HEK293 (cell line): ENCODE results near the gene RAB13.

ENCODE experiments used
- GLIS2 ChIP-seq: fragments of 450-650 bp; formaldehyde crosslinking; IDR thresholded peaks from 2 replicates; pipeline ENCODE4 v1.5.1; 2016; ENCODE audit warnings: missing biosample characterization, missing genetic modification characterization
- IKZF3 ChIP-seq: fragments of 450-650 bp; IDR thresholded peaks from 2 replicates; pipeline ENCODE4 v1.5.0; 2018; ENCODE audit warnings: missing biosample characterization, mild to moderate bottlenecking, missing genetic modification characterization, moderate library complexity
- KLF8 ChIP-seq: fragments of 450-650 bp; formaldehyde crosslinking; IDR thresholded peaks from 2 replicates; pipeline ENCODE4 v1.5.1; 2016; ENCODE audit warnings: missing biosample characterization, missing genetic modification characterization
- SETDB1 ChIP-seq: IDR thresholded peaks from one replicate; pipeline ENCODE4 v1.6.1; 2017; ENCODE audit warnings: mild to moderate bottlenecking, low read length, moderate library complexity, mixed read lengths; ENCODE audit not compliant: insufficient read length
- TRIM28 ChIP-seq: IDR thresholded peaks from 2 replicates; pipeline ENCODE4 v1.6.1; 2011; ENCODE audit warnings: low read length, control low read depth, borderline replicate concordance
- ZBTB7A ChIP-seq: fragments of 450-650 bp; formaldehyde crosslinking; IDR thresholded peaks from 2 replicates; pipeline ENCODE4 v1.5.1; 2016; ENCODE audit warnings: low read depth, missing biosample characterization, missing genetic modification characterization
- ZNF211 ChIP-seq: fragments of 450-650 bp; formaldehyde crosslinking; IDR thresholded peaks from 2 replicates; pipeline ENCODE4 v1.5.1; 2016; ENCODE audit warnings: low read depth, missing biosample characterization, missing genetic modification characterization
- ZNF221 ChIP-seq: fragments of 450-650 bp; formaldehyde crosslinking; IDR thresholded peaks from 2 replicates; pipeline ENCODE4 v1.5.1; 2017; ENCODE audit warnings: missing biosample characterization, missing genetic modification characterization, borderline replicate concordance
- ZNF274 ChIP-seq, 2 experiments: fragments of 200-500 bp in 1 of 2; fragments of 450-650 bp in 1 of 2; sonication (Bioruptor generic) in 1 of 2; formaldehyde crosslinking in 1 of 2; IDR thresholded peaks; 2 replicates each; pipeline versions ENCODE4 v1.5.1 to v1.6.1; 2014 to 2016; ENCODE audit warnings: borderline replicate concordance in 1 of 2, inconsistent platforms in 1 of 2, low read length in 1 of 2, missing biosample characterization in 1 of 2, missing genetic modification characterization in 1 of 2
- ZNF302 ChIP-seq: fragments of 450-650 bp; formaldehyde crosslinking; IDR thresholded peaks from 2 replicates; pipeline ENCODE4 v1.5.1; 2016; ENCODE audit warnings: missing biosample characterization, missing genetic modification characterization, low read depth
- ZNF394 ChIP-seq: fragments of 450-650 bp; formaldehyde crosslinking; IDR thresholded peaks from 2 replicates; pipeline ENCODE4 v1.5.1; 2016; ENCODE audit warnings: missing biosample characterization, missing genetic modification characterization, mild to moderate bottlenecking, moderate library complexity, borderline replicate concordance
- ZNF404 ChIP-seq: fragments of 450-650 bp; formaldehyde crosslinking; IDR thresholded peaks from 2 replicates; pipeline ENCODE4 v1.5.1; 2017; ENCODE audit warnings: missing biosample characterization, missing genetic modification characterization
- ZNF510 ChIP-seq: fragments of 450-650 bp; formaldehyde crosslinking; IDR thresholded peaks from 2 replicates; pipeline ENCODE4 v1.5.1; 2018; ENCODE audit warnings: mild to moderate bottlenecking, missing genetic modification characterization, missing biosample characterization; ENCODE audit not compliant: insufficient replicate concordance
- ZNF529 ChIP-seq: fragments of 450-650 bp; formaldehyde crosslinking; IDR thresholded peaks from 2 replicates; pipeline ENCODE4 v1.5.1; 2017; ENCODE audit warnings: missing genetic modification characterization, missing biosample characterization; ENCODE audit not compliant: insufficient replicate concordance
- ZNF549 ChIP-seq: fragments of 450-650 bp; IDR thresholded peaks from 2 replicates; pipeline ENCODE4 v1.5.1; 2018; ENCODE audit warnings: missing biosample characterization, missing genetic modification characterization, mild to moderate bottlenecking, inconsistent platforms, moderate library complexity
- ZNF555 ChIP-seq: fragments of 450-650 bp; formaldehyde crosslinking; conservative IDR thresholded peaks from 2 replicates; pipeline ENCODE4 v1.5.1; 2017; ENCODE audit warnings: missing biosample characterization, mild to moderate bottlenecking, missing genetic modification characterization, inconsistent platforms
- ZNF624 ChIP-seq: fragments of 450-650 bp; formaldehyde crosslinking; IDR thresholded peaks from 2 replicates; pipeline ENCODE4 v1.5.1; 2017; ENCODE audit warnings: missing biosample characterization, missing genetic modification characterization
- ZNF660 ChIP-seq: fragments of 450-650 bp; IDR thresholded peaks from 2 replicates; pipeline ENCODE4 v1.5.1; 2018; ENCODE audit warnings: missing biosample characterization, mild to moderate bottlenecking, missing genetic modification characterization
- ZNF677 ChIP-seq: fragments of 450-650 bp; IDR thresholded peaks from 2 replicates; pipeline ENCODE4 v1.5.0; 2018; ENCODE audit warnings: missing biosample characterization, mild to moderate bottlenecking, missing genetic modification characterization, moderate library complexity
- ZNF768 ChIP-seq: fragments of 450-650 bp; formaldehyde crosslinking; IDR thresholded peaks from 2 replicates; pipeline ENCODE4 v1.5.1; 2018; ENCODE audit warnings: missing biosample characterization, mild to moderate bottlenecking, missing genetic modification characterization
- ZNF837 ChIP-seq: fragments of 450-650 bp; formaldehyde crosslinking; IDR thresholded peaks from 2 replicates; pipeline ENCODE4 v1.5.1; 2016; ENCODE audit warnings: missing biosample characterization, missing genetic modification characterization
- ZSCAN23 ChIP-seq: fragments of 450-650 bp; formaldehyde crosslinking; IDR thresholded peaks from 2 replicates; pipeline ENCODE4 v1.5.1; 2016; ENCODE audit warnings: missing biosample characterization, missing genetic modification characterization
- TF ChIP-seq, protein P1 (sequence below): fragments of 450-650 bp; formaldehyde crosslinking; IDR thresholded peaks from 2 replicates; pipeline ENCODE4 v1.5.1; 2016; ENCODE audit warnings: missing biosample characterization, missing genetic modification characterization
- TF ChIP-seq, protein P2 (sequence below): sonication (generic); formaldehyde crosslinking; IDR thresholded peaks from 2 replicates; pipeline ENCODE4 v1.8.1; 2022; ENCODE audit warnings: mild to moderate bottlenecking, moderate library complexity, missing genetic modification reagents
- TF ChIP-seq, protein P3 (sequence below): fragments of 450-650 bp; formaldehyde crosslinking; IDR thresholded peaks from 2 replicates; pipeline ENCODE4 v1.5.1; 2016; ENCODE audit warnings: missing biosample characterization, missing genetic modification characterization
- TF ChIP-seq, protein P4 (sequence below): fragments of 450-650 bp; formaldehyde crosslinking; IDR thresholded peaks from 2 replicates; pipeline ENCODE4 v1.5.1; 2016; ENCODE audit warnings: missing biosample characterization, missing genetic modification characterization
- TF ChIP-seq, protein P5 (sequence below): fragments of 450-650 bp; formaldehyde crosslinking; optimal IDR thresholded peaks from 2 replicates; pipeline ENCODE3; 2016; ENCODE audit warnings: missing biosample characterization, mild to moderate bottlenecking, missing genetic modification characterization
- TF ChIP-seq, protein P6 (sequence below): fragments of 450-650 bp; formaldehyde crosslinking; IDR thresholded peaks from 2 replicates; pipeline ENCODE4 v1.5.1; 2016; ENCODE audit warnings: missing biosample characterization, missing genetic modification characterization
- TF ChIP-seq, protein P7 (sequence below): fragments of 450-650 bp; formaldehyde crosslinking; IDR thresholded peaks from 2 replicates; pipeline ENCODE4 v1.5.1; 2017; ENCODE audit warnings: missing biosample characterization, missing genetic modification characterization

RAB13 gene

DNA sequence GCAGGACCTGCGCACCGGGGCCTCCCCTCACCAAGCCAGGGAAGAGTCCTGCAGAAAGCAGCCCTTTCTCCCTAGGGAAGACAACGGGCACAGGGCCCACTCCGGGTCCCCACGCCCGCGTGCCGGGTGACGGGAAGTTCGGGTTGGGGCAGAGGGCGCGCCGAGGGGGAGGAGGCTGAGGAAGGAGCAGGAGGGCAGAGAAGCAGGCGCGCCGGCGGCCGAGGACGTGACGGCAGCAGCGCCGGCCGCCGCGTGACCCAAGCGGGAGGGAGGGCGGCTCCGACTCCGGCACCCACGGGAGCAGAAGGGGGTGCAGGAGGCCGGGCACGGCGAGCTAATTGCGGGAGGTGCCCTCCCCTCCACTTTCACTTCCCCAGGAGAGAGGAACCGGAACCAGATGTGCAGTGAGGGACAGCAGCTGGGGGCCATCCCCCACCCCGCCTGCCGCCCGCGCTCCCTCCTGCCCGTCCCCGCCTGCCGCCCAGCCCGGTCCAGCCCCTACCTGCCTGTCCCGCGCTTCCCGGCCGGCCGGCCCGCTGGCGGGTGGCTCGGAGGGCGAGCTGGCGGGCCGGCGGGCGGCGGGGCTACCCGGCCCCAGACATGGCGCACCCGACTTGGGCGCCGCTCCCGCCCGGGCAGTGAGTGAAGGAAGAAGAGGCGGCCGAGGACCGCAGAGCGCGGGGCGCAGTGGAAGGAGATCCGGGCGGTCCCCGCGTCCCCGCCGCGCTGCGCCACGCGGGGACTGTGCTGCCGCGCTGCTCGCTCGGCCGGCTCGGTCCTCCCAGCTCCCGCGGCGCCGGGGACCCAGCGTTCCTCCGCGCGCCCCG lies 40.1 kb downstream of the RAB13 start (continued):
- TF ChIP-seq ZNF549 (no peak), ZNF394 (tag by site-specific recombination) (peak; percentile 43; the same call in 1 of the 2 replicates), ZNF677 (no peak), ZNF768 (no peak), ZNF302 (no peak), ZBTB7A (tag by site-specific recombination) (0 out of 2 replicates have a peak, but pooled peaks have one; percentile 65), ZNF211 (tag by site-specific recombination) (no peak), ZNF221 (tag by site-specific recombination) (no peak), ZNF660 (tag by site-specific recombination) (no peak), ZNF510 (tag by site-specific recombination) (no peak), GLIS2 (tag by site-specific recombination) (peak; percentile 98), ZNF624 (tag by site-specific recombination) (no peak), ZNF404 (no peak), ZSCAN23 (no peak), KLF8 (tag by site-specific recombination) (peak; percentile 19; the same call in 1 of the 2 replicates), ZNF274 (IDR thresholded peaks at IDR 0.05; ENCODE audit: low read length) (no peak), ZNF274 (tag by site-specific recombination; IDR thresholded peaks at IDR 0.05; ENCODE audit: borderline replicate concordance) (no peak), IKZF3 (tag by site-specific recombination) (no peak), ZNF529 (tag by site-specific recombination) (no peak), ZNF837 (tag by site-specific recombination) (no peak), SETDB1 (no peak), TRIM28 (no peak), ZNF555 (tag by site-specific recombination) (no peak)
- TF ChIP-seq, protein P1, sequence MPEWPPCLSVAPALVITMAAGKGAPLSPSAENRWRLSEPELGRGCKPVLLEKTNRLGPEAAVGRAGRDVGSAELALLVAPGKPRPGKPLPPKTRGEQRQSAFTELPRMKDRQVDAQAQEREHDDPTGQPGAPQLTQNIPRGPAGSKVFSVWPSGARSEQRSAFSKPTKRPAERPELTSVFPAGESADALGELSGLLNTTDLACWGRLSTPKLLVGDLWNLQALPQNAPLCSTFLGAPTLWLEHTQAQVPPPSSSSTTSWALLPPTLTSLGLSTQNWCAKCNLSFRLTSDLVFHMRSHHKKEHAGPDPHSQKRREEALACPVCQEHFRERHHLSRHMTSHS: no peak
- TF ChIP-seq, protein P2, sequence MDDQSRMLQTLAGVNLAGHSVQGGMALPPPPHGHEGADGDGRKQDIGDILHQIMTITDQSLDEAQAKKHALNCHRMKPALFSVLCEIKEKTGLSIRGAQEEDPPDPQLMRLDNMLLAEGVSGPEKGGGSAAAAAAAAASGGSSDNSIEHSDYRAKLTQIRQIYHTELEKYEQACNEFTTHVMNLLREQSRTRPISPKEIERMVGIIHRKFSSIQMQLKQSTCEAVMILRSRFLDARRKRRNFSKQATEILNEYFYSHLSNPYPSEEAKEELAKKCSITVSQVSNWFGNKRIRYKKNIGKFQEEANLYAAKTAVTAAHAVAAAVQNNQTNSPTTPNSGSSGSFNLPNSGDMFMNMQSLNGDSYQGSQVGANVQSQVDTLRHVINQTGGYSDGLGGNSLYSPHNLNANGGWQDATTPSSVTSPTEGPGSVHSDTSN (CRISPR knock-in tag): no peak
- TF ChIP-seq, protein P3, sequence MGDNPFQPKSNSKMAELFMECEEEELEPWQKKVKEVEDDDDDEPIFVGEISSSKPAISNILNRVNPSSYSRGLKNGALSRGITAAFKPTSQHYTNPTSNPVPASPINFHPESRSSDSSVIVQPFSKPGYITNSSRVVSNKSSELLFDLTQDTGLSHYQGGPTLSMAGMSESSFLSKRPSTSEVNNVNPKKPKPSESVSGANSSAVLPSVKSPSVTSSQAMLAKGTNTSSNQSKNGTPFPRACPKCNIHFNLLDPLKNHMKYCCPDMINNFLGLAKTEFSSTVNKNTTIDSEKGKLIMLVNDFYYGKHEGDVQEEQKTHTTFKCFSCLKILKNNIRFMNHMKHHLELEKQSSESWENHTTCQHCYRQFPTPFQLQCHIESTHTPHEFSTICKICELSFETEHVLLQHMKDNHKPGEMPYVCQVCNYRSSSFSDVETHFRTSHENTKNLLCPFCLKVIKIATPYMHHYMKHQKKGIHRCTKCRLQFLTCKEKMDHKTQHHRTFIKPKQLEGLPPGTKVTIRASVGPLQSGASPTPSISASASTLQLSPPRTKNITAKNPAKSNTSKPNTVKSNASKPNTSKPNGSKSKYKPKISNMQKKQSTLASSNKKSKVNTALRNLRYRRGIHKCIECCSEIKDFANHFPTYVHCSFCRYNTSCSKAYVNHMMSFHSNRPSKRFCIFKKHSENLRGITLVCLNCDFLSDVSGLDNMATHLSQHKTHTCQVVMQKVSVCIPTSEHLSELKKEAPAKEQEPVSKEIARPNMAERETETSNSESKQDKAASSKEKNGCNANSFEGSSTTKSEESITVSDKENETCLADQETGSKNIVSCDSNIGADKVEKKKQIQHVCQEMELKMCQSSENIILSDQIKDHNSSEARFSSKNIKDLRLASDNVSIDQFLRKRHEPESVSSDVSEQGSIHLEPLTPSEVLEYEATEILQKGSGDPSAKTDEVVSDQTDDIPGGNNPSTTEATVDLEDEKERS (tag by site-specific recombination): no peak
- TF ChIP-seq, protein P4, sequence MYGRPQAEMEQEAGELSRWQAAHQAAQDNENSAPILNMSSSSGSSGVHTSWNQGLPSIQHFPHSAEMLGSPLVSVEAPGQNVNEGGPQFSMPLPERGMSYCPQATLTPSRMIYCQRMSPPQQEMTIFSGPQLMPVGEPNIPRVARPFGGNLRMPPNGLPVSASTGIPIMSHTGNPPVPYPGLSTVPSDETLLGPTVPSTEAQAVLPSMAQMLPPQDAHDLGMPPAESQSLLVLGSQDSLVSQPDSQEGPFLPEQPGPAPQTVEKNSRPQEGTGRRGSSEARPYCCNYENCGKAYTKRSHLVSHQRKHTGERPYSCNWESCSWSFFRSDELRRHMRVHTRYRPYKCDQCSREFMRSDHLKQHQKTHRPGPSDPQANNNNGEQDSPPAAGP: peak; percentile 93
- TF ChIP-seq, protein P5, sequence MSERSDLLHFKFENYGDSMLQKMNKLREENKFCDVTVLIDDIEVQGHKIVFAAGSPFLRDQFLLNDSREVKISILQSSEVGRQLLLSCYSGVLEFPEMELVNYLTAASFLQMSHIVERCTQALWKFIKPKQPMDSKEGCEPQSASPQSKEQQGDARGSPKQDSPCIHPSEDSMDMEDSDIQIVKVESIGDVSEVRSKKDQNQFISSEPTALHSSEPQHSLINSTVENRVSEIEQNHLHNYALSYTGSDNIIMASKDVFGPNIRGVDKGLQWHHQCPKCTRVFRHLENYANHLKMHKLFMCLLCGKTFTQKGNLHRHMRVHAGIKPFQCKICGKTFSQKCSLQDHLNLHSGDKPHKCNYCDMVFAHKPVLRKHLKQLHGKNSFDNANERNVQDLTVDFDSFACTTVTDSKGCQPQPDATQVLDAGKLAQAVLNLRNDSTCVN (tag by site-specific recombination): peak; percentile 98
- TF ChIP-seq, protein P6, sequence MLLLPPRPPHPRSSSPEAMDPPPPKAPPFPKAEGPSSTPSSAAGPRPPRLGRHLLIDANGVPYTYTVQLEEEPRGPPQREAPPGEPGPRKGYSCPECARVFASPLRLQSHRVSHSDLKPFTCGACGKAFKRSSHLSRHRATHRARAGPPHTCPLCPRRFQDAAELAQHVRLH (tag by site-specific recombination): no peak
- TF ChIP-seq, protein P7, sequence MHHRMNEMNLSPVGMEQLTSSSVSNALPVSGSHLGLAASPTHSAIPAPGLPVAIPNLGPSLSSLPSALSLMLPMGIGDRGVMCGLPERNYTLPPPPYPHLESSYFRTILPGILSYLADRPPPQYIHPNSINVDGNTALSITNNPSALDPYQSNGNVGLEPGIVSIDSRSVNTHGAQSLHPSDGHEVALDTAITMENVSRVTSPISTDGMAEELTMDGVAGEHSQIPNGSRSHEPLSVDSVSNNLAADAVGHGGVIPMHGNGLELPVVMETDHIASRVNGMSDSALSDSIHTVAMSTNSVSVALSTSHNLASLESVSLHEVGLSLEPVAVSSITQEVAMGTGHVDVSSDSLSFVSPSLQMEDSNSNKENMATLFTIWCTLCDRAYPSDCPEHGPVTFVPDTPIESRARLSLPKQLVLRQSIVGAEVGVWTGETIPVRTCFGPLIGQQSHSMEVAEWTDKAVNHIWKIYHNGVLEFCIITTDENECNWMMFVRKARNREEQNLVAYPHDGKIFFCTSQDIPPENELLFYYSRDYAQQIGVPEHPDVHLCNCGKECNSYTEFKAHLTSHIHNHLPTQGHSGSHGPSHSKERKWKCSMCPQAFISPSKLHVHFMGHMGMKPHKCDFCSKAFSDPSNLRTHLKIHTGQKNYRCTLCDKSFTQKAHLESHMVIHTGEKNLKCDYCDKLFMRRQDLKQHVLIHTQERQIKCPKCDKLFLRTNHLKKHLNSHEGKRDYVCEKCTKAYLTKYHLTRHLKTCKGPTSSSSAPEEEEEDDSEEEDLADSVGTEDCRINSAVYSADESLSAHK (tag by site-specific recombination): no peak
